ENCODE results near the gene KRTAP12-1. TPM values are rescaled to one million over a fixed set of nuclear protein-coding genes. Genes with fewer than 3 reads are reported as not detected.

Gene KRTAP12-1
- total RNA-seq, 1 experiment from 2014 or later = 0.63 TPM

DNA sequence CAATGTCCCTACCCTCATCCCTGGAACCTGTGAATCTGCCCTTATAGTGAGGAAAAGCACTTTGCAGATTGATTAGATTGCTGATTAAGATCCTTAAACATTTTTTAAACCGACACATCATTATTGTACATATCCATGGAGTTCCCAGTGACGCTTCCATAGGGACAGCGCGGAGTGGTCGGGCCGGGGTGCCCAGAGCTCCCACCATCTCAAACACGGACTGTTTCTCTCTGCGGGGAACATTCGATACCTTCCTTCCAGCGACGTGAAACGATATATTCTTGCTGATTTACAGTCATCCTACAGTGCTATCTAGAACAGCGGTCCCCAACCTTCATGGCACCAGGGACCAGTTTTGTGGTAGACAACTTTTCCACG lies 19.0 kb upstream of the KRTAP12-1 start:
- no peak overlapping the region for H3K27ac Mint-ChIP-seq
- TF ChIP-seq FOXJ3 (CRISPR knock-in tag; IDR thresholded peaks at IDR 0.05; ENCODE audit: borderline replicate concordance) = no peak
- TF ChIP-seq, protein P1, sequence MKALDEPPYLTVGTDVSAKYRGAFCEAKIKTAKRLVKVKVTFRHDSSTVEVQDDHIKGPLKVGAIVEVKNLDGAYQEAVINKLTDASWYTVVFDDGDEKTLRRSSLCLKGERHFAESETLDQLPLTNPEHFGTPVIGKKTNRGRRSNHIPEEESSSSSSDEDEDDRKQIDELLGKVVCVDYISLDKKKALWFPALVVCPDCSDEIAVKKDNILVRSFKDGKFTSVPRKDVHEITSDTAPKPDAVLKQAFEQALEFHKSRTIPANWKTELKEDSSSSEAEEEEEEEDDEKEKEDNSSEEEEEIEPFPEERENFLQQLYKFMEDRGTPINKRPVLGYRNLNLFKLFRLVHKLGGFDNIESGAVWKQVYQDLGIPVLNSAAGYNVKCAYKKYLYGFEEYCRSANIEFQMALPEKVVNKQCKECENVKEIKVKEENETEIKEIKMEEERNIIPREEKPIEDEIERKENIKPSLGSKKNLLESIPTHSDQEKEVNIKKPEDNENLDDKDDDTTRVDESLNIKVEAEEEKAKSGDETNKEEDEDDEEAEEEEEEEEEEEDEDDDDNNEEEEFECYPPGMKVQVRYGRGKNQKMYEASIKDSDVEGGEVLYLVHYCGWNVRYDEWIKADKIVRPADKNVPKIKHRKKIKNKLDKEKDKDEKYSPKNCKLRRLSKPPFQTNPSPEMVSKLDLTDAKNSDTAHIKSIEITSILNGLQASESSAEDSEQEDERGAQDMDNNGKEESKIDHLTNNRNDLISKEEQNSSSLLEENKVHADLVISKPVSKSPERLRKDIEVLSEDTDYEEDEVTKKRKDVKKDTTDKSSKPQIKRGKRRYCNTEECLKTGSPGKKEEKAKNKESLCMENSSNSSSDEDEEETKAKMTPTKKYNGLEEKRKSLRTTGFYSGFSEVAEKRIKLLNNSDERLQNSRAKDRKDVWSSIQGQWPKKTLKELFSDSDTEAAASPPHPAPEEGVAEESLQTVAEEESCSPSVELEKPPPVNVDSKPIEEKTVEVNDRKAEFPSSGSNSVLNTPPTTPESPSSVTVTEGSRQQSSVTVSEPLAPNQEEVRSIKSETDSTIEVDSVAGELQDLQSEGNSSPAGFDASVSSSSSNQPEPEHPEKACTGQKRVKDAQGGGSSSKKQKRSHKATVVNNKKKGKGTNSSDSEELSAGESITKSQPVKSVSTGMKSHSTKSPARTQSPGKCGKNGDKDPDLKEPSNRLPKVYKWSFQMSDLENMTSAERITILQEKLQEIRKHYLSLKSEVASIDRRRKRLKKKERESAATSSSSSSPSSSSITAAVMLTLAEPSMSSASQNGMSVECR (CRISPR knock-in tag; IDR thresholded peaks at IDR 0.05; ENCODE audit: borderline replicate concordance) = no peak
- no peak for TF ChIP-seq TEAD1 (CRISPR knock-in tag; IDR thresholded peaks at IDR 0.05)
- no peak for TF ChIP-seq PRRX2 (CRISPR knock-in tag; IDR thresholded peaks at IDR 0.05)
- no peak for TF ChIP-seq ZNF138 (CRISPR knock-in tag; conservative IDR thresholded peaks at IDR 0.05)
- TF ChIP-seq, protein P2, sequence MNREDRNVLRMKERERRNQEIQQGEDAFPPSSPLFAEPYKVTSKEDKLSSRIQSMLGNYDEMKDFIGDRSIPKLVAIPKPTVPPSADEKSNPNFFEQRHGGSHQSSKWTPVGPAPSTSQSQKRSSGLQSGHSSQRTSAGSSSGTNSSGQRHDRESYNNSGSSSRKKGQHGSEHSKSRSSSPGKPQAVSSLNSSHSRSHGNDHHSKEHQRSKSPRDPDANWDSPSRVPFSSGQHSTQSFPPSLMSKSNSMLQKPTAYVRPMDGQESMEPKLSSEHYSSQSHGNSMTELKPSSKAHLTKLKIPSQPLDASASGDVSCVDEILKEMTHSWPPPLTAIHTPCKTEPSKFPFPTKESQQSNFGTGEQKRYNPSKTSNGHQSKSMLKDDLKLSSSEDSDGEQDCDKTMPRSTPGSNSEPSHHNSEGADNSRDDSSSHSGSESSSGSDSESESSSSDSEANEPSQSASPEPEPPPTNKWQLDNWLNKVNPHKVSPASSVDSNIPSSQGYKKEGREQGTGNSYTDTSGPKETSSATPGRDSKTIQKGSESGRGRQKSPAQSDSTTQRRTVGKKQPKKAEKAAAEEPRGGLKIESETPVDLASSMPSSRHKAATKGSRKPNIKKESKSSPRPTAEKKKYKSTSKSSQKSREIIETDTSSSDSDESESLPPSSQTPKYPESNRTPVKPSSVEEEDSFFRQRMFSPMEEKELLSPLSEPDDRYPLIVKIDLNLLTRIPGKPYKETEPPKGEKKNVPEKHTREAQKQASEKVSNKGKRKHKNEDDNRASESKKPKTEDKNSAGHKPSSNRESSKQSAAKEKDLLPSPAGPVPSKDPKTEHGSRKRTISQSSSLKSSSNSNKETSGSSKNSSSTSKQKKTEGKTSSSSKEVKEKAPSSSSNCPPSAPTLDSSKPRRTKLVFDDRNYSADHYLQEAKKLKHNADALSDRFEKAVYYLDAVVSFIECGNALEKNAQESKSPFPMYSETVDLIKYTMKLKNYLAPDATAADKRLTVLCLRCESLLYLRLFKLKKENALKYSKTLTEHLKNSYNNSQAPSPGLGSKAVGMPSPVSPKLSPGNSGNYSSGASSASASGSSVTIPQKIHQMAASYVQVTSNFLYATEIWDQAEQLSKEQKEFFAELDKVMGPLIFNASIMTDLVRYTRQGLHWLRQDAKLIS (CRISPR knock-in tag; IDR thresholded peaks at IDR 0.05; ENCODE audit: borderline replicate concordance) = no peak
- TF ChIP-seq, protein P3, sequence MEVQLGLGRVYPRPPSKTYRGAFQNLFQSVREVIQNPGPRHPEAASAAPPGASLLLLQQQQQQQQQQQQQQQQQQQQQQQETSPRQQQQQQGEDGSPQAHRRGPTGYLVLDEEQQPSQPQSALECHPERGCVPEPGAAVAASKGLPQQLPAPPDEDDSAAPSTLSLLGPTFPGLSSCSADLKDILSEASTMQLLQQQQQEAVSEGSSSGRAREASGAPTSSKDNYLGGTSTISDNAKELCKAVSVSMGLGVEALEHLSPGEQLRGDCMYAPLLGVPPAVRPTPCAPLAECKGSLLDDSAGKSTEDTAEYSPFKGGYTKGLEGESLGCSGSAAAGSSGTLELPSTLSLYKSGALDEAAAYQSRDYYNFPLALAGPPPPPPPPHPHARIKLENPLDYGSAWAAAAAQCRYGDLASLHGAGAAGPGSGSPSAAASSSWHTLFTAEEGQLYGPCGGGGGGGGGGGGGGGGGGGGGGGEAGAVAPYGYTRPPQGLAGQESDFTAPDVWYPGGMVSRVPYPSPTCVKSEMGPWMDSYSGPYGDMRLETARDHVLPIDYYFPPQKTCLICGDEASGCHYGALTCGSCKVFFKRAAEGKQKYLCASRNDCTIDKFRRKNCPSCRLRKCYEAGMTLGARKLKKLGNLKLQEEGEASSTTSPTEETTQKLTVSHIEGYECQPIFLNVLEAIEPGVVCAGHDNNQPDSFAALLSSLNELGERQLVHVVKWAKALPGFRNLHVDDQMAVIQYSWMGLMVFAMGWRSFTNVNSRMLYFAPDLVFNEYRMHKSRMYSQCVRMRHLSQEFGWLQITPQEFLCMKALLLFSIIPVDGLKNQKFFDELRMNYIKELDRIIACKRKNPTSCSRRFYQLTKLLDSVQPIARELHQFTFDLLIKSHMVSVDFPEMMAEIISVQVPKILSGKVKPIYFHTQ (CRISPR knock-in tag; IDR thresholded peaks at IDR 0.05) = no peak
- TF ChIP-seq, protein P4, sequence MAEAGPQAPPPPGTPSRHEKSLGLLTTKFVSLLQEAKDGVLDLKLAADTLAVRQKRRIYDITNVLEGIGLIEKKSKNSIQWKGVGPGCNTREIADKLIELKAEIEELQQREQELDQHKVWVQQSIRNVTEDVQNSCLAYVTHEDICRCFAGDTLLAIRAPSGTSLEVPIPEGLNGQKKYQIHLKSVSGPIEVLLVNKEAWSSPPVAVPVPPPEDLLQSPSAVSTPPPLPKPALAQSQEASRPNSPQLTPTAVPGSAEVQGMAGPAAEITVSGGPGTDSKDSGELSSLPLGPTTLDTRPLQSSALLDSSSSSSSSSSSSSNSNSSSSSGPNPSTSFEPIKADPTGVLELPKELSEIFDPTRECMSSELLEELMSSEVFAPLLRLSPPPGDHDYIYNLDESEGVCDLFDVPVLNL (CRISPR knock-in tag; IDR thresholded peaks at IDR 0.05; ENCODE audit: borderline replicate concordance, low read depth) = no peak
- TF ChIP-seq GABPB1 (CRISPR knock-in tag; IDR thresholded peaks at IDR 0.05) = no peak
- no peak for TF ChIP-seq GRHL2 (CRISPR knock-in tag; IDR thresholded peaks at IDR 0.05; ENCODE audit: insufficient replicate concordance, severe bottlenecking)
- TF ChIP-seq SMAD4 (CRISPR knock-in tag; IDR thresholded peaks at IDR 0.05) = no peak
- H3K4me3 Mint-ChIP-seq = no peak overlapping the region
- H3K27me3 Mint-ChIP-seq (ENCODE audit: low read depth) = peaks cover 10% of the 10 kb centered on the region
- DNase-seq (ENCODE audit: low spot score) = no peak
- ChIA-PET CTCF (interaction anchor here (0.9 to 2.6 kb wide), 4 partner anchors 18 to 191 kb away, joined by 3 to 10 read pairs (median 3); no protein-coding TSS in a partner anchor), POLR2A (no interaction called here)
- H3K9me3 Mint-ChIP-seq = no peaks in the 10 kb centered on the region
- H3K36me3 Mint-ChIP-seq = no peaks in the 10 kb centered on the region
- H3K4me1 Mint-ChIP-seq = peaks cover 88% of the 10 kb centered on the region
- ATAC-seq = no peak
